Umbilical cord (tissue), 2 donors: ENCODE data around the gene SYNE3. TPM values are rescaled to one million over a fixed set of nuclear protein-coding genes. Genes with fewer than 3 reads are reported as not detected.

ENCODE experiments used
- DNase-seq: peaks from one replicate; pipeline ENCODE4 v3.0.0-alpha.2; 2015; ENCODE audit warnings: low spot score
- total RNA-seq: library from RNA; depleted of rRNA; stranded (reverse); fragments of >200 nt; gene quantifications from one replicate; pipeline ENCODE4 v1.2.3, GENCODE V29; 2014; ENCODE audit warnings: low replicate concordance; ENCODE audit not compliant: insufficient read depth

SYNE3 gene
- total RNA-seq, 1 donor from 2014 or later: 17.1 TPM

DNA sequence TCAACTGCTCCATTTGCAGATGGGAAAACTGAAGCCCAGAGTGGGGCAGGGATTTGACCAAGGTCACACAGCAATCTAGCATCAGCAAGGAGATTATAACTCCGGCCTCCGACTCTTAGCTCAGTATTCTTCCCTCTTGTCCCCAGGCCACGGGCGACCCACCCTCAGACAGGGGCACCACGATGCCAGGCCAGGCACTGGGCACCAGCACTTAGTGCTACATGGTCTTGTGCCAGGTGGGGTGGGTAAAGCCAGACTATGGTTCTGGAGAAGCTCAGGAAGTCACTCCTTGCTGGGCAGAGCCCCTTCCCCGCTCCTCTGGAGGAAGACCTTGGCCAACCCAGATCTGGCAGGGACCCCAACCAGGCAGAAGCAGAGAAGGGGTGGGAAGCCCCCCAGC lies 41.5 kb downstream of the SYNE3 start:
- no peak for DNase-seq

DNA sequence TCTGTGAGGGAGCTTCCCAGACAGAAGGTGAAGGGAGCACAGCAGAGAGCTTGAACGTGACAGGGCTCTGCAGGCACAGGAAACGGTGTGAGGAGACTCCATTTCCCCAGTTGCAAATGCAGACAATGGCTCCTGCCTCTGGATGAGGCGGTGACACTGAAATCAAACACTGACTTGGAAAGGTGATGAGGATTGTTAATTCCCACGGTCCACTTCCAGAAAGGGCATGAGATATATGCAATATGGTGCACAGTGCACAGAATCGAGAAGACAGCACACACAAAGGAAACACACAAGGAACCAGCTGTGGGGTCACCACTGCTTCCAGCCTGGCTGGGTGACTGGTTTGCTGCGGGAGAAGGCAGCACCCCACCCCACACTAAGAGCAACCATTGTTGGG lies 42.0 kb downstream of the SYNE3 start:
- DNase-seq: no peak

DNA sequence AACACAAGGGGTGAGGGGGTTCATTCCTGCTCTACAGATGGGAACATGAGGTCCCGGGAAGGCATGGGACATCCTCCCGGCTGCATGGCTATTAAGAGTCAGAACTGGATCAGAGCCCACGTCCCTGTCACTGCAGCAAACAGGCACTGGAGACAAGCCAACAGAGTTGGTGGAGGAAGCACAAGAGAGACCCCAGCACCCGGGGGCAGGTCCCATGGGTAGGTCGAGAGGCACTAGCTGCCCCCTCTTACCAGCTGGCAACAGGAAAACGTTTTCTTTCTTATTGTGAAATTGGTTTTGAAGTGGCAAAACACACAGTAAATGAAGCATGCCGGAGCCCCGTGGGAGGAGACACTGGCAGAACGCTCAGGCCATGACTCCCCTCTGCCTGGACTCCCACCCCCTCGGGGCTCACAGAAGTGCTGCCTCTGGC lies 43.6 kb downstream of the SYNE3 start:
- DNase-seq: no peak

GRCh38 chr14:95471476-95471875 lies 45.0 kb downstream of the SYNE3 start:
- DNase-seq: no peak

DNA sequence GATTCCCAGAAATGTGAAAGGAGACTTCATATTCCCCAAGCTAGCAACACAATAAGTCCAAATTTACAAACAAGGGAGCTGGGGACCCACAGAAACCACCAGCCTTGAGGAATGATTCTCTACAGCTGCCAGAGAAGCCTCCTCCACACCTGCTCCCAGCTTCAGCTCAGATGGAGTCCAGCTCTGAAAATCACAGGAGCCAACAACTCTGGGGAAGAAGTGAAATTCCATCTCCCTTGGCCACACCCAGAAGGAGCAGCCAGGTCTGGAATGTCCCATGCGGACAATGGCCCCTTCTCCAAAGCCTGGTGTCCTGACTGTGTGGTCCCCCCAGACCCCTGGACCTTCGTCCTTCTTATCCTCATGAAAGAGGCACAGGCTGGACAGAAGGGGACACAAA lies 45.4 kb downstream of the SYNE3 start:
- no peak for DNase-seq

GRCh38 chr14:95469134-95469481 lies 47.3 kb downstream of the SYNE3 start:
- no peak for DNase-seq

- DNase-seq: no peak
Measured at GRCh38 chr14:95468448-95469133, 47.9 kb downstream of the SYNE3 start.

DNA sequence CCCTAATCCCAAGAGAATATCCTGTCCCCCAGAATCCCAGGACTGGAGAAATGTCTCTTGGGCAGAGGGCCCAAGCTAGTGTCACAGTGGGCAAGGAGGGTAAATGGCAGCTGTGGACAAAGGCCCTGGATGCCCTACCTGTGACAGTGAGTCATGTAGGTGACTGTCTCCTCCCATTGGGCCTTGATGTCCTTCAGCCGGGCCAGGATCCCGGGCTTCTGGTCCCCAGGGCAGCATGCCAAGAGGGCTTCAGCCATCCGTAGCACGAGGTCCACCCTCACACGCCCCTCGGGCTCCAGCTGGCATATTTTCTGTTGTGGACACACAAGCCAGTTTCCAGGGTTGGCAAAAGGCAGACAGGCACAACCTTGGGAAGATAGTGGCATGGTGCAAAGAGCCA lies 48.8 kb downstream of the SYNE3 start:
- DNase-seq: no peak

DNA sequence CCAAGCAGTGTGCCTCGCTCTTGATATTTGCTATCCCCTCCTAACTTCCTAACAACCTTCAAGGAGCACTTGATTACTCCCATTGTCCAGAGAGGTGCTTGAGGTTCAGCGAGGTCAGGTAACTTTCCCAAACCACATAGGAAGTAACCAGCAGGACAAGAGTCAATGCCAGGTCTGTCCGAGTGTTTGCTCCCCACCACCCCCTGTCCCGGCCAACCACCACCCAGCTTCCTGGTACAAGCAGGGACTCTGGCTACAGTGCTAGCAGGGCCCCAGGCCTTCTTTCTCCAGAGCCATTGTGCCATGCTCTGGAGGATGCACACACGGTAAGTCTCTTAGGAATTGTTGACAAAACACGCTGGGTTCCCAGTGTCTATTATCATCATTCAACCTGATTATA lies 49.2 kb downstream of the SYNE3 start:
- DNase-seq: no peak

Other genes with a start within 250 kb of the SYNE3 start
- gene CLMN, start 196.7 kb downstream of the SYNE3 start, total RNA-seq: 10.8 TPM
- gene GLRX5, start 18.4 kb upstream of the SYNE3 start, total RNA-seq: 67.9 TPM
- gene TCL1B, start 169.8 kb upstream of the SYNE3 start, total RNA-seq: 4.1 TPM
- gene TCL1A, start 197.5 kb upstream of the SYNE3 start, total RNA-seq: 9.4 TPM